PC-9 (cell line): ENCODE results near the gene MADD. TPM values are rescaled to one million over a fixed set of nuclear protein-coding genes. Genes with fewer than 3 reads are reported as not detected.

Experiments
- BruUV-seq: library from RNA; stranded (reverse); fragments of 400-500 nt; replicated peaks from 2 replicates; lab custom pipeline; 2021; lab: Mats Ljungman, UMichigan
- CTCF ChIA-PET: fragments of 300-600 bp; sonication (Branson Sonifier 250); formaldehyde crosslinking; loops from one replicate; lab custom pipeline; 2022; ENCODE audit warnings: antibody characterized with exemption; lab: Charles Lee
- POLR2A ChIA-PET: fragments of 300-600 bp; sonication (Branson Sonifier 250); formaldehyde crosslinking; loops from one replicate; lab custom pipeline; 2022; ENCODE audit warnings: antibody characterized with exemption; ENCODE audit not compliant: unreplicated experiment; lab: Charles Lee
- DNase-seq, 2 experiments: peaks; one replicate each; pipeline versions ENCODE4 v3.0.0 to v3.0.0-alpha.2; 2015 to 2022; ENCODE audit warnings: mixed read lengths in 1 of 2
- H2AFZ ChIP-seq: fragments of 200-600 bp; sonication (generic); 2 replicates; pipeline ENCODE4 v1.8.1; 2017; ENCODE audit warnings: antibody characterized with exemption
- H3F3A ChIP-seq: fragments of 200-600 bp; sonication (generic); 2 replicates; pipeline ENCODE4 v1.8.1; 2017; ENCODE audit warnings: antibody characterized with exemption, mild to moderate bottlenecking, low read depth; ENCODE audit not compliant: insufficient read depth
- H3K27ac ChIP-seq: fragments of 200-600 bp; sonication (generic); 2 replicates; pipeline ENCODE4 v1.6.1; 2016; ENCODE audit warnings: mixed run types
- H3K27me3 ChIP-seq: fragments of 200-600 bp; sonication (generic); 2 replicates; pipeline ENCODE4 v1.6.1; 2016; ENCODE audit warnings: low read depth, mixed run types; ENCODE audit not compliant: insufficient read depth
- H3K36me3 ChIP-seq: fragments of 200-600 bp; sonication (generic); 2 replicates; pipeline ENCODE4 v1.6.1; 2016; ENCODE audit warnings: low read depth, mixed run types
- H3K4me1 ChIP-seq: fragments of 200-600 bp; sonication (generic); replicated peaks from 2 replicates; pipeline ENCODE4 v1.6.1; 2016; ENCODE audit warnings: mixed run types; ENCODE audit not compliant: insufficient read depth
- H3K4me2 ChIP-seq: fragments of 200-600 bp; sonication (generic); 2 replicates; pipeline ENCODE4 v1.6.1; 2017; ENCODE audit warnings: mixed run types
- H3K4me3 ChIP-seq: fragments of 200-600 bp; sonication (generic); 2 replicates; pipeline ENCODE4 v1.6.1; 2016; ENCODE audit warnings: mixed run types
- H3K79me2 ChIP-seq: fragments of 200-600 bp; sonication (generic); 2 replicates; pipeline ENCODE4 v1.6.1; 2017; ENCODE audit warnings: low read depth, mixed run types
- H3K9me2 ChIP-seq: fragments of 200-600 bp; sonication (generic); 2 replicates; pipeline ENCODE4 v1.8.1; 2017; ENCODE audit warnings: mild to moderate bottlenecking; ENCODE audit not compliant: insufficient read depth
- H3K9me3 ChIP-seq: fragments of 200-600 bp; sonication (generic); 2 replicates; pipeline ENCODE4 v1.8.1; 2016; ENCODE audit warnings: low read depth; ENCODE audit not compliant: insufficient read depth
- H4K20me1 ChIP-seq: fragments of 200-600 bp; sonication (generic); 2 replicates; pipeline ENCODE4 v1.8.1; 2017; ENCODE audit not compliant: insufficient read depth
- EZH2 ChIP-seq: fragments of 200-600 bp; sonication (generic); IDR thresholded peaks from 2 replicates; pipeline ENCODE4 v1.8.0; 2017; ENCODE audit warnings: antibody characterized with exemption, low read depth
- intact Hi-C: fragments of 100-400 bp; cut with micrococcal nuclease; formaldehyde crosslinking; loops from one replicate; pipeline ENCODE4 v1.10.0; 2022; ENCODE audit not compliant: unreplicated experiment
- total RNA-seq: library from RNA; stranded (reverse); gene quantifications from 2 replicates; pipeline ENCODE4 v1.2.3, GENCODE V29; 2021
- TF ChIP-seq, protein P1 (sequence below): fragments of 200-600 bp; sonication (generic); conservative IDR thresholded peaks from 2 replicates; pipeline ENCODE4 v1.6.1; 2017; ENCODE audit warnings: mixed run types, antibody characterized with exemption, mild to moderate bottlenecking, moderate library complexity

MADD gene
- total RNA-seq, 1 experiment from 2014 or later = 65.9 TPM

DNA sequence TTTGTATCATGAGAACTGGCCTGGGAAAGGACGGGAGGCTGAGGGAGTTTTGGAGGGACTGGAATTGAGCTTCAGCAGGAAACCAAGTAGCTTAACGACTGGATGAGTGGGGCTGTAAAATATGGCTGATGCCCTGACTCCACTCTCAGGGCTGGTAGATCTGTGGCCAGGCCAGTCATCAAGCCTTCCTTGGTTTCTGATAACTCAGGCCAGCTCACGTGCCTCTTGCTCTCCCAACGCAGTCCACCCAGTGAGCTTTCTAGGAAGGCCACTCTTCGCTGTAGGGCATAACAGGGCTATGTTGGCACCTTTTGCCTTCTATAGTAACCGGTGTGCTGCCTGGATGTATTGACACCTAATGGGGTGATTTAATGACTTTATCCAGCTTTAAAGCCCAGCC is 5.8 kb upstream of the MADD start:
- intact Hi-C loops = no loop called here
- Histone ChIP-seq H3K79me2 (peaks cover 5% of the 10 kb centered on the region; the same call in 1 of the 2 replicates), H3K4me3 (no peak overlapping the region), H3F3A (peaks cover 43% of the 10 kb centered on the region), H4K20me1 (no peaks in the 10 kb centered on the region), H3K27ac (no peak overlapping the region), H3K4me1 (peaks cover 49% of the 10 kb centered on the region), H3K27me3 (no peaks in the 10 kb centered on the region), H3K9me3 (no peaks in the 10 kb centered on the region), H3K36me3 (peaks cover 6% of the 10 kb centered on the region; the same call in 1 of the 2 replicates), H3K9me2 (no peaks in the 10 kb centered on the region), H2AFZ (no peak overlapping the region), H3K4me2 (no peak overlapping the region)
- TF ChIP-seq EZH2 = no peak
- TF ChIP-seq, protein P1, sequence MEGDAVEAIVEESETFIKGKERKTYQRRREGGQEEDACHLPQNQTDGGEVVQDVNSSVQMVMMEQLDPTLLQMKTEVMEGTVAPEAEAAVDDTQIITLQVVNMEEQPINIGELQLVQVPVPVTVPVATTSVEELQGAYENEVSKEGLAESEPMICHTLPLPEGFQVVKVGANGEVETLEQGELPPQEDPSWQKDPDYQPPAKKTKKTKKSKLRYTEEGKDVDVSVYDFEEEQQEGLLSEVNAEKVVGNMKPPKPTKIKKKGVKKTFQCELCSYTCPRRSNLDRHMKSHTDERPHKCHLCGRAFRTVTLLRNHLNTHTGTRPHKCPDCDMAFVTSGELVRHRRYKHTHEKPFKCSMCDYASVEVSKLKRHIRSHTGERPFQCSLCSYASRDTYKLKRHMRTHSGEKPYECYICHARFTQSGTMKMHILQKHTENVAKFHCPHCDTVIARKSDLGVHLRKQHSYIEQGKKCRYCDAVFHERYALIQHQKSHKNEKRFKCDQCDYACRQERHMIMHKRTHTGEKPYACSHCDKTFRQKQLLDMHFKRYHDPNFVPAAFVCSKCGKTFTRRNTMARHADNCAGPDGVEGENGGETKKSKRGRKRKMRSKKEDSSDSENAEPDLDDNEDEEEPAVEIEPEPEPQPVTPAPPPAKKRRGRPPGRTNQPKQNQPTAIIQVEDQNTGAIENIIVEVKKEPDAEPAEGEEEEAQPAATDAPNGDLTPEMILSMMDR = no peak
- ChIA-PET POLR2A (interaction anchor here (1.4 kb wide), 1 partner anchor 70 kb away, joined by 5 read pairs; no protein-coding TSS in a partner anchor), CTCF (no interaction called here)
- BruUV-seq = no TSS peak
- no peak for DNase-seq

DNA sequence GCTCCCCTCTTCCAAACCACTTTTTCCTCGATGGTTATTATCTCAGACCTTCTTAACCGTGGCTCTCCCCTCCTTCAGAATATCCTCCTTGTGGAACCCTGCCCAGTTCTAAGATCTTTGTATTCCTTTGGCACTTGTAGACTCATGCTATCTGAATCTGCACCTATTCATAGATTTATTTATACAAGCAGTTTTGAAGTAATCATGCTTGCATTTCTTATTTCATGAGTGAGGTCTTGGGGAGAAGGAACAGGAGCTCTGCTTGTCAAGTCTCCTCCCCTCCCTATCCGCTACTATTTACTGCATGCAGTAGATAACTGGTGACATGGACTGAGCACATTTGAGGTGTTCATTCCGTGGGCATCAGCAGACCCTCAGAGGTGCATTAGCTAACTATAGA is 5.4 kb upstream of the MADD start:
- H3K9me3 ChIP-seq = no peaks in the 10 kb centered on the region
- H3K4me3 ChIP-seq = no peak overlapping the region
- CTCF ChIA-PET = no interaction called here
- H4K20me1 ChIP-seq = no peaks in the 10 kb centered on the region
- POLR2A ChIA-PET = interaction anchor here (1.4 kb wide), 1 partner anchor 70 kb away, joined by 5 read pairs; no protein-coding TSS in a partner anchor
- peaks cover 6% of the 10 kb centered on the region; the same call in 1 of the 2 replicates for H3K36me3 ChIP-seq
- DNase-seq = peak in 1 of 2 experiments; percentile 32
- intact Hi-C loops = no loop called here
- H3K9me2 ChIP-seq = no peaks in the 10 kb centered on the region
- no peak overlapping the region for H3K4me2 ChIP-seq
- no peaks in the 10 kb centered on the region for H3K27me3 ChIP-seq
- H3K4me1 ChIP-seq = peaks cover 46% of the 10 kb centered on the region
- peaks cover 5% of the 10 kb centered on the region; the same call in 1 of the 2 replicates for H3K79me2 ChIP-seq
- BruUV-seq = no TSS peak
- peaks cover 41% of the 10 kb centered on the region for H3F3A ChIP-seq
- no peak overlapping the region for H3K27ac ChIP-seq
- no peak overlapping the region for H2AFZ ChIP-seq
- TF ChIP-seq EZH2 = no peak
- TF ChIP-seq, protein P1 = no peak

DNA sequence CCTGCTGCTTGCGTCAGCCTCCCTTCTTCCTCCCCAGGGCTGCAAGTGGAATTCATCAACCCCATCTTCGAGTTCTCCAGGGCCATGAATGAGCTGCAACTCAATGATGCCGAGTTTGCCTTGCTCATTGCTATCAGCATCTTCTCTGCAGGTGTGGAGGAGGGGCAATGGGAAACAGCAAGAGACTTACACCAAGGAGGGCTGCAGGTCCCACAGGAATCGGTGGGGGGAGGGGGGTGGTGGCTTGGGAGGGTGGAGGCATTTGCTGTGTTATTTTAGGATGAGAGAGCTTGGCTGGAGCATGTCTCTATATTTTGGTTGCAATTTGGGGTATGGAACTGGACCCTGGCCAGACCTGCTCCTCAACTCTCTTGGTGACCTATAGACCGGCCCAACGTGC is 2.1 kb upstream of the MADD start:
- Histone ChIP-seq H2AFZ (no peak overlapping the region), H4K20me1 (peaks cover 23% of the 10 kb centered on the region), H3F3A (peaks cover 46% of the 10 kb centered on the region), H3K79me2 (peaks cover 25% of the 10 kb centered on the region), H3K9me2 (no peaks in the 10 kb centered on the region), H3K27ac (0 out of 2 replicates have a peak overlapping the region, but pooled peaks have one; percentile 69), H3K4me2 (peak overlapping the region; percentile 96; the same call in 1 of the 2 replicates), H3K36me3 (0 out of 2 replicates have a peak, but pooled peaks cover 6% of the 10 kb centered on the region), H3K27me3 (no peaks in the 10 kb centered on the region), H3K9me3 (no peaks in the 10 kb centered on the region), H3K4me3 (no peak overlapping the region), H3K4me1 (peaks cover 54% of the 10 kb centered on the region)
- TF ChIP-seq, protein P1 = no peak
- TF ChIP-seq EZH2 = no peak
- ChIA-PET CTCF (no interaction called here), POLR2A (no interaction called here)
- no TSS peak for BruUV-seq
- intact Hi-C loops = loop anchor here (2.0 to 5.0 kb wide), 2 partner anchors 53 to 654 kb away; partner anchors contain the start of gene DDB2
- DNase-seq = peak in 1 of 2 experiments; percentile 31
